A172 (cell line): ENCODE results near the gene FBN1. TPM values are rescaled to one million over a fixed set of nuclear protein-coding genes. Genes with fewer than 3 reads are reported as not detected.

Experiments
- DNase-seq: peaks from one replicate; pipeline ENCODE4 v3.0.0-alpha.2; 2015; ENCODE audit warnings: low spot score
- total RNA-seq: library from RNA; depleted of rRNA; stranded (reverse); fragments of >200 nt; shearing (Covaris generic); gene quantifications from 2 replicates; pipeline ENCODE4 v1.2.3, GENCODE V29; 2014

Gene FBN1
- total RNA-seq, 1 experiment from 2014 or later, result 142 TPM

- DNase-seq, result no peak
Measured at GRCh38 chr15:48652510-48653076, 7.1 kb upstream of the FBN1 start.

DNA sequence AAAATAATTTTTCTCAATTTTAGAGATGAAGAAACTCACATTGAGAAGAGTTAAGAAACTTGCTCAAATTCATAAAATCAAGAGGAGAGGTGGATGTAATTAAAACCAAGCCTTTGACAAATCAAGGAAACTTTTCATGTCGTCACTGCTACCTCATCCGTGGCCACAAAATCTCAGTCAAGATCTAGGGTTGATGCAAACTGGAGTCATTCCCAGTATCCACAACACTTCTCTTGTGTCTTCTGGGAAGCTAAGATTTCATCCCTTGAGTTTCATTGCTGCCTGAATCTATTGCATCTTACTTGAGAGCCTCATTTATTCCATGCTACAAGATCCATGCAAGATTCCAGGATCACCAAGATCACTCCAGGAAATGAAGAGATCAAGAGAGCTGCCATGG, 5.4 kb upstream of the FBN1 start:
- no peak for DNase-seq

DNA sequence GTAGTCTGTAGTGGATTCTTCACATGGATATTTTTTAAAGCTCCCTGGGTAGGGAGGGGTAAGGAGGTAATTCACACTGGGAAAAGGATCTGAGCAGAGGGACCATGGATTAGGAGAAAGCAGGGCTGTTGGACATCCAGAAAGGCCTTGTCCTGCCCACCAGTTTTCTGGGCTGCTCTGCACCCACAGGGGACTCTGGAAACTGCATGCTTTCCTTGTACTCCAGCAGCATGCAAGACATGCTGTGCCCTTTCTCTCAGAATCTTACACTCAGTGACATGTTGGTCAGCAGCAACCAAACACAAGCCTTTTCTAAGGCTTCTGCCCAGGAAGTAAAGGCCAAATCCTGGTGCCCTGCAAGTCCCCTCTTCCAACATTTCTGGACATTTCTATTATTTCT, 2.5 kb upstream of the FBN1 start:
- no peak for DNase-seq

DNA sequence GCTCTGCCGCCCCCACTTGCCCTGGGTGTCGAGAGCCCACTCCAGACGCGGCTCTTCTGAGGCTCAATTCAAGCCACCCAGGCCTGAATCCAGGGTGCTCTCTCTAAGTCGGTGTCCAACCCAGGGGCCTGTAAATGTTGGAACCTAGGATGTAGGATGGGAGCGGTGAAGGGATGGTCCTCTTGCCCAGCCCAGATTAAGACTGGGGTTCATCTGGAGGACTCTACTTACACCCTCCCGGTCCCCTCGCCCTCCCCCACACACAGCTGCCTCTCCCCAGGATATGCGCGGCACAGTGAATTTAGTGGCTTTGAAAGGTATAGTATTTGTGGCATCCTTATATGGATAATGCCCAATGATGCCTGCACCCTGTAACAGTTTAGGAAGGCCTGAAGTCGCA, 822 bp upstream of the FBN1 start:
- DNase-seq, result no peak

DNA sequence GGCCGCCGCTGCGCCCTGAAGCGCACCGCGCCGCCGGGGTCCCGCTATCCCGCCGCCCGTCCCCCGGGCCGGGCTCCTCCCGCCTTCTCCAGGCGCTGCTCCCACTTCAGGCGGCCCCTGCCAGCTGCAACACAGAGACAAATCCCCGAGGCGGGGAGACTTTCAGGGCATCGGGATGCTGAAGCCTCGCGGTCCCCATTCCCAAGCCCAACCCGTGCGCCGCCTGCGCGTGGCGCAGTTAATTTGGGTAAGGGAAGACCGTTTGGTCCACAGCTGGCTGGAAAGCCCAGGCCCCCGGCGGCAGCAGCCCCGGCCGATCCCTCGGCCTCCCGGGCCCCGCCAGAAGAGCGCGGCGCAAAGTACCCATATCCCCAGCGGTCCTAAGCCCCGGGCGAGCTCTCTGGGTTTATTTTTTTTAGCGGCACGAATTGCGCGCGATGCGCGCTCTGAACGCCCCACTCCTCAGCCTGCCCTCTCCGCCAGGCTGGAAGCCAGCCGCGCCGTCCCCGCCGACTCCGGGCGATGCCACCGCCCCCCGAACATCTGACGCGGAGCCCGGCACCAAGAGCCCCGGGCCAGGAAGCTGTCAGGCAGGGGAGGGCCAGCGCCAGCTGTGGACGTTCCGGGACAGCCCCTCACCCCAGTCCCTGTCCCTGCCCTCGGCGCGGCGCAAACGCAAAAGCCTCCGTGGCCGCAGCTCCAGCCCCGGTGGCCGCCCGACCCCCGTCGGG, 517 bp downstream of the FBN1 start:
- DNase-seq, result peak; percentile 35

- DNase-seq, result no peak
Measured at GRCh38 chr15:48644467-48644826, 1.1 kb downstream of the FBN1 start.

DNA sequence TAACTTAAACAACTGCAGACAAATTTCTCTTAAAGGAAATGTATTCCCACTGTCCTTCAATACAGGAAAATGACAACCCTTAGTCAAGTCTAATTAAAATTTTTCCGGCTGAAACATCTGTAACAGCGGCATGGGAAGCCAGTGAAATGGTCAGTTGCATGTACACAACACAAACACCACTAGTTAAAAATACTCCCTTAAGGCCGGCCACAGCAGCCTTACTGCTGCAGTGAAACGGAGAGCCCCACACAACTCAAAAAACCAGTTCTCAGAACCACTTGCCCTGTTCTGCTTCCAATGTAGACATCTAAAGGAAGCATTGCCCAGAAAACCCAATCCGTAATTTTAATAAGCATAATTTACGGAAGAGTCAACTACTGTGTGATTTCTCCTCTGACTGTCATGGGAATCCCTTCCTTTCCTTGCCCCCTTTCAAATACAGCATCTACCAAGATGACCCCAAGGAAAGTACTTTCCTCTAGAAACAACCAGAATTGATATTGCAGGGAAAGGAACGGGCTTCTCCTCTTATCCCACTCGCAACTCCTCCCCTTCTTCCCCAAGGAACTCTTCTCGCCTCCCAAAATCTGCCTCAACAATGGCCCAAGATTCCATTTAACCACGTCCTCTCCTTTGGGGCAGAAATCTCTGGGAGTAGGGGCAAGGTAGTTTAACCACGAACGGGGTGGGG, 1.6 kb downstream of the FBN1 start:
- no peak for DNase-seq

- no peak for DNase-seq
Measured at GRCh38 chr15:48643206-48643605, 2.3 kb downstream of the FBN1 start.

DNA sequence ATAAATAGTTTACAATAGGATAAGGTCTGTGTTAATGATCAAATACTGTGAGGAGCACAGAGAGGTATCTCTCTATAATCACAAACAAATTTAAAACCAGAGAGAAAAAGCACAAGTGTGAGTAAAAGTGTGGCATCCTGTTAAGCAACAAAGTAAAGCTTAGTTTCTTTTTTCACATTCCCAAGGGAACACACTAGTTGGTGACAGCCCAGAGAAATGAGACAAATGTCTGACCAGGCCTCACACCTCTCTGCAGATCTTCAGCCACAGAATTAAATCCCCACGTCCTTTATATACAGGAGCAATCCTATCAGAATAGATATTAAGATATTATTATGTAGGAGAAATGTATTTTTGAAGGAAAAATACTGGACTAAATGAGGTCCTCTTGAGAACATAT, 2.7 kb downstream of the FBN1 start:
- no peak for DNase-seq

DNA sequence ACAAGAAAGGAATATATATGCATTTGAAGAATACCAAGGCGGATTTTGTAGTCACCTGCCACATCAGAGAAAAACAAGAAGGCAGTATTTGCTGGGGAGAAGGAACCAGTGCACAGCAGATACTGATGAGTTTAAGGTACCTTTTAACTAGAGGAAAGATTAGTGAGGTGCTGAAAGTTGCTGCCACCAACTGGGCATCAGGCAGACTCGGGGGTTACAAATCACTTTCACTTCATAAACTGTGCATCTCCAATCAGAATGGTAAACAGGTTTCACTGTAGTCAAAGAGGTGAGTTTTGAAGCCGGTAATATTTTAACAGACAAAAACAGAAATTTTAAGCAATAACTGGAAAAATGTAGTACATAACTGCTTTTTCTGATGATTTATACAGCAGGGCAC, 4.1 kb downstream of the FBN1 start:
- DNase-seq, result peak; percentile 68

DNA sequence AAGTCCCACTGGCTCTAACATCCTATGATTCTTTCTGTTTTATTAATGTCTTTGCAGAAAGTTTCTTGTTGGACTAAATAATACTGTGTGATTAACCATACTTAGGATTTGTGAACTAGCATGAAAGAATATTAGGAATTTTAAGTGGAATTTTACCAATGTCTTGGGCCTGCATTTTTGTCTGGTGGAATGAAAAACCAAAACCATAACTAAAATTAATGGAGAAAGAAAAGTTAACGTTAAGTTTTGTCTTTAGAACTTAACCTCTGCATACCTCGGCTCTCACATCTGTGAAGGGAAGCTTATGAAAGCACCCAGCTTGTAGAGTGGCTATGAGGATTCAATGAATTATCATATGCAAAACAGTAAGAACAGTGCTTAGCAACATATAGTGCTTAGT, 6.5 kb downstream of the FBN1 start:
- no peak for DNase-seq

- DNase-seq, result no peak
Measured at GRCh38 chr15:48637639-48638038, 7.9 kb downstream of the FBN1 start.

GRCh38 chr15:48636511-48636910, 9.0 kb downstream of the FBN1 start:
- no peak for DNase-seq

GRCh38 chr15:48634893-48635292, 10.6 kb downstream of the FBN1 start:
- DNase-seq, result peak; percentile 21

GRCh38 chr15:48634096-48634495, 11.4 kb downstream of the FBN1 start:
- DNase-seq, result no peak

DNA sequence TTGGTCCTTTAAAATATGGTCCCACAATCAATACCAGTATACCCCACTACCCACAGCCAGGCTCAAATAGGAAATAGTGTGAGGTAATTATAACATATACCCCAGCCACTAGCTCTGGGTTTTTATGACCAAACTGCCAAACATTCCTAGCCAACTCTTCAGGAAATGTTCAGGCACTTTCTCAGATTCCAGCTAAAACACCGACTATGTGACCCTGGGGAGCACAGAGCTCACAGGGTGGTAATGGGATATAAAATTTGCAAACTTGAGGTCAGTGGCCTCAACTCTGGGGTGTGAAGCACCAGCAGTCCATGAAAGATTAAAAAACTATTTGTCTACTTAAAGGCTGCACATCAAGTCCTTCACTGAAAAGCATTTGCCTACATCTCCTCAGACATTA, 12.9 kb downstream of the FBN1 start:
- DNase-seq, result no peak

DNA sequence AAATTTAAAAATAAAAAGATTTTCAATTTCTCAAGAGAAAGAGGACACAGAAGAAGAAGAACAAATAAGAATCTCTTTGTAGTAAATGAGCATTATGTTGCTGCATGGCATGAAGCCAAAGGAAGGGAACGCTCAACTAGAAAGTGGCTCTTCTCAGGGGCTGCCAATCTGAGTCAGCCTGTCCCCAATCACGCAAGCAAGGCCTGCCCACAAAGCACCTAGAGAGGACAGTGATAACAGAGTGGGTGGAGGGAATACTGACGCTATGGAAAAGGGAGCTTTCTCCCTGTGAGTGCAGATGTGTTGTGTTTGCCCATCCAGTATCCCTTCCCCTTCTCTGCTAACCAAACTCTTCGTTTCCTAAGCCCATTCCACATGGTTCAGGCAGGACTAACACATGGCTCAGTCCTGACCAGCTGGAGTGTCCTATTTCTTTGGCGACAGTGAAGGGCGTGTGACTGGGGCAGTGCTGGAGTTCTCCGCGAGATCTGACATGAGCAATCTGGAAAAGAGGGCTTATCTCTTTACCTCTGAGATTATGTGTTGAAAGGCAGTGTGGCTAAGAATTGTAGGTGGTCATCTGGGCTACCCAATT, 14.2 kb downstream of the FBN1 start:
- no peak for DNase-seq

DNA sequence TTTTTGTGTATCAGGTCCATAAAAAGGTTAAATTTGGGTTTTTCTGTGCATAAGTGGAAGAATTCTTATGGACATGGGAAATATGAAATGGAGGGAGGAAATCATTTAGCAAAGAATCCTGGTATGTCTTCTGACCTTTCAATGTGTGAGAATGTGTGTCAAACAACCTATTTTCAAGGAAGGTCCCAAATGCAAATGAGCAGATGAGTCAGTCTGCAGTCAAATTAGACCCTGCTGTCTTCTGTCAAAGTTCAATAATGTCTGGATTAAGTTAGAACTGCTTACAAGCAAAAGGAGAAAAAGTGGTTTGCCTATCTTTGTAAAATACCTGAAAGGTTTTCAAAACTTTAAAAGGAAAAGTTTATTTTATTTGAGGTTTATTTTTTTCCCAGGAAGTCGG, 15.3 kb downstream of the FBN1 start:
- no peak for DNase-seq

GRCh38 chr15:48628832-48629231, 16.7 kb downstream of the FBN1 start:
- no peak for DNase-seq

- peak; percentile 54 for DNase-seq
Measured at GRCh38 chr15:48627260-48627940, 18.1 kb downstream of the FBN1 start.

DNA sequence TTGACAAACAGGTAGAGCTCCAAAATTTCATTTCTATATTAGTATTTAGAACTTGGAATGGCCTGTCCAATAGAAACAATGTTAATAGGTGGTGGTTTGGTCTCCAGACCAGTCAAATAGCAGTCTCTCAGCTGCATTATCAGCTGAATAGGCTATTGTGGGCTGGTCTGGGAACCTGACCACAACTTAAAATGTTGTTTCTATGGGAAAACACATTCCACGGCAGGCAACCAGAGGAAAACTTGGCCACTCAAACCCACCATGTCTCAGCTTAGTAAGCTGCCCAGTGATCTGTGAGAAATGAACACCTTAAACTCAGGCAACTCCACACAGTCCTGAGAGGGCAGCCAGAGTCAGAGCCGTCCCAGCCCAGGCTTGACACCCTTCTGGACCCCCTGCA, 20.4 kb downstream of the FBN1 start:
- no peak for DNase-seq

DNA sequence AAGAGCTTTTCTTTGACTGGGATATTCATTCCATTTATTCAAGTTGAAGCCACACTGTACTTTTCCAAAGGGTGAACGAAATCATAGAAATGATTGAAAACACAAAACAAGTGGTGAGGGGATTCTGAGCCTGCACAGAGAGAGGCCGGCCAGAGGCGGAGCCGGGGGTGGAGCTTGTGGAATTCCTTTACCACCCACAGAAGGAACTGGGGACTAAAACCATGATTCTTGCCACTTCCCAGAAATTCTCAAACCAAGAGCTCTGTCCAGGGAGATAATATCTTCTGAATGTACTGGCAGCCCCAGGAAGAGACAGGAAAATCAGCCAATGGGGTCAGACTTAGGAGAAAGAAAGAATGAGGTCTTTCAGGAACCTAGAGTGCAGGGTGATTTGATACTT, 20.8 kb downstream of the FBN1 start:
- no peak for DNase-seq
